HTR-8/SVneo (cell line): ENCODE measurements around the gene DUSP18.
"Not testable (repeated sequence)": the region's sequence is repeated elsewhere in the genome, so short reads cannot be mapped to it uniquely, and the experiment has no call there.

Experiments
- DNase-seq: peaks from one replicate; pipeline ENCODE4 v3.0.0; 2011; ENCODE audit warnings: low spot score, mixed read lengths; ENCODE audit not compliant: insufficient read length
- FAIRE-seq: peaks from 2 replicates; lab custom pipeline; 2011; peaks lifted over from hg19 to GRCh38; lab: Jason Lieb, UNC

DUSP18 gene

GRCh38 chr22:30680991-30681770 is 13.5 kb upstream of the DUSP18 start:
- FAIRE-seq (no peak), DNase-seq (no peak)

- FAIRE-seq, DNase-seq: not testable (repeated sequence)
Measured at GRCh38 chr22:30679895-30680690, 12.4 kb upstream of the DUSP18 start.

DNA sequence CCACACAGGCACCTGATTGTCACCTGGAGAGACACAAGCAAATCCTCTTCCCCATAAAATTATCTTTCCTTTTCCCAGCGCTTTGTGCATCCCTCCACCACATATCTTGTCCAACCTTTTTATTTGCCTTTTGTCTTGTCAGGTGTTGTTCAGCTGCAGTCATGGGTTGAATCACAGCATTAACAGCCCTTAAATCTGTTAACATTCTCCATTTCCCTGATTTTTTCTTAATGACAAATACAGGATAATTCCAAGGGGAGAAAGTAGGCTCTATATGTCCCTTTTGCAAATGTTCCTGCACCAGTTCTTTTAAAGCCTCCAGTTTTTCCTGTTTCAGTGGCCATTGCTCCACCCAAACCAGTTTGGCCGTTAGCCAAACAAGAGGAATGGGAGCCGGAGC is 8.9 kb upstream of the DUSP18 start:
- not testable (repeated sequence) for DNase-seq, FAIRE-seq

DNA sequence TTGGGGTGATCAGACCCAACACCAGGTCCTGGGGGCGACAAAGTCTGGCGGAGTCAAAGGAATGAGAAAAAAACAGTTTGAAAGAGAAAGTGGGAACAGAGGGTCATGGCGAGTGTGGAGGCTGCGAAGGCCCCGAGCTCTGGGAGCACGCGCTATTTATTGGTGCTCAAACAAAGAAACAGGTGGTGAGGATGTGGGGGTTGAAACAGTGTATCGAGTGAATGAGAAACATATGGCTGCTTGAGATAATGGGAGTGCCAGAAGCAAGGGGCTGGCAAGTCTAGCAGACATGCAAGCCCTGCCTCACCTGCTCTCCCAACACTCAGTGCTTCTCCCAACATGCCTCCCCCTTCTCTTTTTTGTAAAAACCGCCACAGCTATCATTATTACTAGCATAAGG is 7.8 kb upstream of the DUSP18 start:
- no peak for DNase-seq
- FAIRE-seq, result no peak

- FAIRE-seq, result no peak
- DNase-seq, result no peak
Measured at GRCh38 chr22:30674482-30674881, 6.8 kb upstream of the DUSP18 start.

- DNase-seq (no peak), FAIRE-seq (no peak)
Measured at GRCh38 chr22:30673136-30673535, 5.5 kb upstream of the DUSP18 start.

- FAIRE-seq (no peak), DNase-seq (no peak)
Measured at GRCh38 chr22:30671071-30671470, 3.4 kb upstream of the DUSP18 start.

DNA sequence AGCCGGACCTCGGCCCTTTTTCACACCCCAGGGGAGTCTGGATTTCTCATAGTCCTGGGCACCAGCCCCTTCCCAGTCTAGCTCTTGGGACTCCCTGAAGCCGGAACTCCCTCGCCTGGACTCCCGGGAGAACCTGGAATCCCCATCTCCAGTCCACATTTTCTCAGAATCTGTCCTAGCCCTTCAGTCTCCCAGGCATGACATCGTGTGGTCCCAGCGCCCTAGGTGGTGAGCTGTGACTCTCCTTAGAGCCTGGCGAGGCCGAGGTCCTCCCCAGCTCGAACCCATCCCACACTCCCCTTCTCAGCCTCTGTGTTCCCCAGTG is 673 bp upstream of the DUSP18 start:
- no peak for FAIRE-seq
- DNase-seq, result no peak

- DNase-seq (no peak), FAIRE-seq (no peak)
Measured at GRCh38 chr22:30667107-30667493, 575 bp downstream of the DUSP18 start.

GRCh38 chr22:30665786-30666185 is 1.9 kb downstream of the DUSP18 start:
- DNase-seq, result no peak
- no peak for FAIRE-seq

DNA sequence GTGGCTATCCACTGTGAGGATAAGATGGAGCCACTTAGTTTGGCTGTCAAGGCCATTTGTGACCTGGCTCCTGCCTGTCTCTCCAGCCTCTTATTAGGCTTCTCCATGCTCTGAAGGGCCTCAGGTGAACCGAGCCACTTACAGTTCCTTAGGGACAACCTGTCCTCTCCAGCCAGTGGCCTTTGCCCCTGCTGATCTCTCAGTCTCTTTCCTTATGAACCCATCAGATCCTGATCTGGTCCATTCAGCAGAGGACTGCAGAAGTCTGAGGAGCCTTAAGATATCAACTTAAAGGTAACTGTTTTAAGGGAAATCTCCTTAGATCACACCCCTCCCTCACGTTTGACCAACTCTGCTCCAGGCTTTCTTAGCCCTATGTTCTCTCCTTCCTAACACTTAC is 2.4 kb downstream of the DUSP18 start:
- no peak for FAIRE-seq
- DNase-seq, result no peak

- DNase-seq (no peak), FAIRE-seq (no peak)
Measured at GRCh38 chr22:30664798-30665197, 2.9 kb downstream of the DUSP18 start.

DNA sequence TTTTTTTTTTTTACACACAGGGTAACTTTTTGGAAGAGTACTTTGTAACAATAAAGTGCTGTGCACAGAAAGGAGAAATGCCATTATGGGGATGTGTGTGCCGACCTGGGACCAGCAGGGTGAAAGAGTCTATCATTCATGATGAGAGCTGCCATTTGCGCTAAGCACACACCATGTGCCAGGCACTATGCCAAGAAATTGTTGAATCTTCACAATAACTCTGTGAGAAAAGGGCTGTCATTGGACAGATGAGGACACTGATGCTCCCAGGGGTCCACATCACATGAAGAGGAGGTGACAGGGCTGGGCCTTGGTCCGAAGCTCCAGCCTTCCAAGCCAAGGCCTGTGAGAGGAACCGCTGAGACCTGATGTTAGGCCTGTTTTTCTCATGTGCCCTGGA is 5.6 kb downstream of the DUSP18 start:
- no peak for FAIRE-seq
- no peak for DNase-seq

- DNase-seq (no peak), FAIRE-seq (no peak)
Measured at GRCh38 chr22:30655532-30655931, 12.1 kb downstream of the DUSP18 start.

DNA sequence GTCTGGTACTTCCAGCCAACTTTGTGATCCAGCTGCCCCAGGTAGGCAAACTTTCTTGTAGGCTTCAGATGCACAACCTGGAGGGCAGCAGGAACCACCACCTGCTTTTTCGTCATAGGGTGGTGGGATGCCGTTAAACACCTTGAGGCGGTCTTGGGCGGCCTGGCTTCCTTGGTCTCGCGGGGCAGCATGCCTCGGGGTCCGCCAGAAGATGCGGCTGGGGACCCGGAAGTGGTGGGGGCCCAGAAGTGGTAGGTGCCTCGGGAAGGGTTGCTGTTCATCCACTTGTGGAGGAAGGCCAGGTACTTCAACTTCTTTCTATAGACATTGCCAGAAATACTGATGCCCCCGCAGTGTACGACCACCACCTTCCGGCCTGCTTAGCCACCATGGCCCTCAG is 13.3 kb downstream of the DUSP18 start:
- DNase-seq (no peak), FAIRE-seq (no peak)

GRCh38 chr22:30652852-30653251 is 14.8 kb downstream of the DUSP18 start:
- DNase-seq (no peak), FAIRE-seq (no peak)

DNA sequence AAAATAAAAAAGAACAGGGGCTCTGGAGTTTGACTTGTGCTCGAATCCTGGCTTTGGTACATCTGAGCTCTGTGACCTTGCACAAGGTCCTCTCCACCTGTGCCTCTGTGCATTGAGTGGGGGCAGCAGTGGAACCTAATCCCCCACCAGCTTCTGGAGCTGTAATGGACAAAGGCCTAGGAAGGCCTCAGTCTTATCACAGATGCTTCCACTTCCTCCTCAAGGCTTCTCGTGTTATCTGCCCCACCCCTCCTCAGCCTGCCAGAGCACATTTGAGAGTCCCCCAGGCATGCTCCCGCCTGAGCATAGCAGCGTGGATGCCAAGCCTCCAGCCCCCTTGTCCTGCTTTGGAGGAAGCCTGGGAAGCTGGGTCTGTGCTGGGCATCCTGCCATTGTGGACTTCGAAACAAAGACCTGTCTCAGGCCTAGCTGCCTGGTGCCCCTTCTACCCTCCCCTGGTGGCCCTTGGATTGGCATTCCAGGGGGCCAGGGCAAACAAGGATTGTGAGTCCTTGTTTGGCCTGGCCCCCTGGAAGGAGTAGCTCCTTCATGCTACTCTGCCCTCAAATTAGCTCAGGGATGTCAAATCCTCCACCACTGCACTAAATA is 17.1 kb downstream of the DUSP18 start:
- FAIRE-seq (no peak), DNase-seq (no peak)

DNA sequence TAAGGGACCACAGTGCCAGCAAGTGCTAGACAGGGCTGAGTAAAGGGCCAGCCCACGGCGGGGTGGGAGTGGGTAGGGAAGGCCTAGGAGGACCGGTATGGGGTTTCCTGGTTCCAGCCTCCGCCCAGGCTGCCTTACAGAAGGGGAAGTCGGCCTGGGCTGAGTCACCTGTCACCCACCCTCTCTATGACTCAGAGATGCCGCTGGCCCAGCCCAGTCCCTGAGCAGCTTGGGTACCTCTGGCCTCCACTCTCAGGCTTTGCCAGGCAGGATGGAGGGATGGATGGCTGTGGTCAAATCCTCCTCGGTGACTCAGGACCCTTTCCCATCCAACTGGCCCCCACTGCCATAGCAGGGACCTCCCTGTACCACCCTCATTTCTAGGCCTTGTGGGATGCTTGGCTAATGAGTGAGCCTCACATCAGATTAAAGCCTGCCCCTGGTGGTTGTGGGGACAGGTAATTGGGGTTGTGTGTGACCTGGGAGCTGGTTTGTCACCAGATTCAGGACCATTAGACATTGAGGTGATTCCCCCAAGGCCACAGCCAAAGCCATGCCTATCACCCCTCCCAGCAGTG is 18.2 kb downstream of the DUSP18 start:
- DNase-seq (peak; percentile 81), FAIRE-seq (peak; percentile 23)

GRCh38 chr22:30648825-30649224 is 18.9 kb downstream of the DUSP18 start:
- no peak for DNase-seq
- no peak for FAIRE-seq

GRCh38 chr22:30647536-30647935 is 20.1 kb downstream of the DUSP18 start:
- DNase-seq, result no peak
- FAIRE-seq, result no peak
